ENCODE measurements around the gene ANKS6. TPM values are rescaled to one million over a fixed set of nuclear protein-coding genes. Genes with fewer than 3 reads are reported as not detected.

ANKS6 gene
- total RNA-seq, 1 experiment from 2014 or later, result 19.6 TPM

DNA sequence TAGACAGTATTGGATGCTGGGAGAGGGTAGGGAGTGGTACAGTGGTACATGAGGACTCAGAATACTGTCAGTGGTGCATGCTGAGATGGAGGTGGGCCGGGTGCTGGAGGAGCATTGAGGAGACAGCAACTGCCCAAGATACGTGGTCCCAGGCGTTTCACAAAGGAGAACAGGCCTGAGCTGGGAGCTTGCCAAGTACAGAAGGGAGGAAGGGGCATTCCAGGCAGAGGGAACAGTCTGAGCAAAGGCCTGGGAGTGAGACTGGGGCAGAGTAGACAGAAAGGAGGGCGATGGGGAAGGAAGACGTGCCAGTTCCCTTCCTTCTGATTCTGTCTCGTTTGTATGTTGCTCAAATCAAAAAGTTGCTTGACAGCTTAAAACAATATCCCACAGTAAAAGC, 26.3 kb upstream of the ANKS6 start:
- Histone ChIP-seq H3K27me3 (ENCODE audit: control insufficient read depth, insufficient read depth, low read length) (no peaks in the 10 kb centered on the region), H3K4me3 (ENCODE audit: low read depth in 2 of 2, low read length in 2 of 2) (no peak overlapping the region), H3K9me3 (ENCODE audit: control insufficient read depth, insufficient read depth, low read depth, low read length) (no peaks in the 10 kb centered on the region), H3K27ac (ENCODE audit: low read length) (no peak overlapping the region), H3K4me1 (ENCODE audit: control insufficient read depth, insufficient read depth, low read length) (no peaks in the 10 kb centered on the region), H3K36me3 (ENCODE audit: control insufficient read depth, insufficient read depth, low read length) (no peaks in the 10 kb centered on the region)
- intact Hi-C loops (cut with micrococcal nuclease; ENCODE audit: unreplicated experiment) (no loop called here), in situ Hi-C loops (cut with HindIII; ENCODE audit: low pct_unique_long_range_greater_than_20kb, low sequenced_read_pairs) (no loop called here)
- POLR2A ChIA-PET, result no interaction called here
- CTCF ChIA-PET, result no interaction called here
- DNase-seq (ENCODE audit: low read depth, low spot score) (no peak), ATAC-seq (no peak)
- no peak for TF ChIP-seq REST (IDR thresholded peaks at IDR 0.05; ENCODE audit: insufficient read depth in 1 of 2, low read depth in 2 of 2, low read length in 1 of 2)
- TF ChIP-seq SIN3A (IDR thresholded peaks at IDR 0.05; ENCODE audit: borderline replicate concordance, insufficient read depth, low read depth, low read length), result no peak
- no peak for TF ChIP-seq TCF7L2 (IDR thresholded peaks at IDR 0.05; ENCODE audit: low read depth, low read length)
- TF ChIP-seq POLR2AphosphoS5 (IDR thresholded peaks at IDR 0.05; ENCODE audit: low read depth, low read length), result no peak
- TF ChIP-seq, protein P1, sequence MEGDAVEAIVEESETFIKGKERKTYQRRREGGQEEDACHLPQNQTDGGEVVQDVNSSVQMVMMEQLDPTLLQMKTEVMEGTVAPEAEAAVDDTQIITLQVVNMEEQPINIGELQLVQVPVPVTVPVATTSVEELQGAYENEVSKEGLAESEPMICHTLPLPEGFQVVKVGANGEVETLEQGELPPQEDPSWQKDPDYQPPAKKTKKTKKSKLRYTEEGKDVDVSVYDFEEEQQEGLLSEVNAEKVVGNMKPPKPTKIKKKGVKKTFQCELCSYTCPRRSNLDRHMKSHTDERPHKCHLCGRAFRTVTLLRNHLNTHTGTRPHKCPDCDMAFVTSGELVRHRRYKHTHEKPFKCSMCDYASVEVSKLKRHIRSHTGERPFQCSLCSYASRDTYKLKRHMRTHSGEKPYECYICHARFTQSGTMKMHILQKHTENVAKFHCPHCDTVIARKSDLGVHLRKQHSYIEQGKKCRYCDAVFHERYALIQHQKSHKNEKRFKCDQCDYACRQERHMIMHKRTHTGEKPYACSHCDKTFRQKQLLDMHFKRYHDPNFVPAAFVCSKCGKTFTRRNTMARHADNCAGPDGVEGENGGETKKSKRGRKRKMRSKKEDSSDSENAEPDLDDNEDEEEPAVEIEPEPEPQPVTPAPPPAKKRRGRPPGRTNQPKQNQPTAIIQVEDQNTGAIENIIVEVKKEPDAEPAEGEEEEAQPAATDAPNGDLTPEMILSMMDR (IDR thresholded peaks at IDR 0.05), result no peak
- BruUV-seq (replicated peaks), result no TSS peak

DNA sequence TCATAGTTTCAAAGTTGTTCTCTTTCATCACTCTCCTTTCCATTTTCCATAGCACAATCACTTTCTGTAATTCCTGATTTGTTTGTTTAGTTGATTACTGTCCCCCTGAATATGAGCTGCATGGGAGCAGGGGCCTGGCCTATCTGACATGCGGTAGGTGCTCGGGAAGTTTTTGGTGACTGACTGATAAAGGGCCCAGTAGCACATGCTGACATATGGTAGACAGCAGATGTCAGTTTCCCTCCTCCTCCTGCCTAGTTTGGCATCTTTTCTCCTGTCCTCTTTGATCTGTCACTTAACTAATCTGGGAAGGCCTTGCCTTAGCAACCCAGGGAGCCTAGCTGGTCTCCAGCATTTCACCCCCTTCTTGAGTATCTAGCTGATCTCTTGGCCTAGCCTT, 25.5 kb upstream of the ANKS6 start:
- intact Hi-C loops (cut with micrococcal nuclease; ENCODE audit: unreplicated experiment) (no loop called here), in situ Hi-C loops (cut with HindIII; ENCODE audit: low pct_unique_long_range_greater_than_20kb, low sequenced_read_pairs) (no loop called here)
- Histone ChIP-seq H3K36me3 (ENCODE audit: control insufficient read depth, insufficient read depth, low read length) (no peaks in the 10 kb centered on the region), H3K9me3 (ENCODE audit: control insufficient read depth, insufficient read depth, low read depth, low read length) (no peaks in the 10 kb centered on the region), H3K4me1 (ENCODE audit: control insufficient read depth, insufficient read depth, low read length) (no peaks in the 10 kb centered on the region), H3K27ac (ENCODE audit: low read length) (no peak overlapping the region), H3K4me3 (ENCODE audit: low read depth in 2 of 2, low read length in 2 of 2) (no peak overlapping the region), H3K27me3 (ENCODE audit: control insufficient read depth, insufficient read depth, low read length) (no peaks in the 10 kb centered on the region)
- TF ChIP-seq REST (IDR thresholded peaks at IDR 0.05; ENCODE audit: insufficient read depth in 1 of 2, low read depth in 2 of 2, low read length in 1 of 2) (no peak), POLR2AphosphoS5 (IDR thresholded peaks at IDR 0.05; ENCODE audit: low read depth, low read length) (no peak), TCF7L2 (IDR thresholded peaks at IDR 0.05; ENCODE audit: low read depth, low read length) (no peak), SIN3A (IDR thresholded peaks at IDR 0.05; ENCODE audit: borderline replicate concordance, insufficient read depth, low read depth, low read length) (no peak)
- TF ChIP-seq, protein P1 (IDR thresholded peaks at IDR 0.05), result no peak
- no TSS peak for BruUV-seq (replicated peaks)
- DNase-seq (ENCODE audit: low read depth, low spot score) (no peak), ATAC-seq (no peak)
- POLR2A ChIA-PET, result no interaction called here
- CTCF ChIA-PET, result no interaction called here
